Measurements from ENCODE around the gene ERC1. TPM values are rescaled to one million over a fixed set of nuclear protein-coding genes. Genes with fewer than 3 reads are reported as not detected.

The ERC1 gene
- total RNA-seq, 1 experiment from 2014 or later, result 11.9 TPM

DNA sequence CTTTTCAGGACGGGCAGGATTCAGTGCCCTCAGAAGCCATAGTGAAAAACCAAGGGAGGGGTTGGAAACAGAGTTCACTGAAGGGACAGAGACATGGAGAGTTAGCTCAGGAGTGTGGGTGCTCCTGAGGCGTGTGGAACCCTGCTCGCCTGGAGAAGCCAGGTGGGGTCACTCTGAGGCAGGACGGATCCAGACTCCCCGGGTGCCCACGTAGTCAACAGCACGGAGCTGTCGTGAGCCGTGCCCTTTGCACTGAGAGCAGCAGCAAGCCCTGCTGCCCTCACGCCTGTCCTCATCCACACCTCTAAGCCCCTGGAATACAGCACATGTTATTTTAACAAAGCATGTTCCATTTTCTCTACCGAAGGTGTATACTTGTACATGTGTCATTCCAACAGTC lies 488.6 kb downstream of the ERC1 start:
- no peak for DNase-seq (ENCODE audit: low read depth)

DNA sequence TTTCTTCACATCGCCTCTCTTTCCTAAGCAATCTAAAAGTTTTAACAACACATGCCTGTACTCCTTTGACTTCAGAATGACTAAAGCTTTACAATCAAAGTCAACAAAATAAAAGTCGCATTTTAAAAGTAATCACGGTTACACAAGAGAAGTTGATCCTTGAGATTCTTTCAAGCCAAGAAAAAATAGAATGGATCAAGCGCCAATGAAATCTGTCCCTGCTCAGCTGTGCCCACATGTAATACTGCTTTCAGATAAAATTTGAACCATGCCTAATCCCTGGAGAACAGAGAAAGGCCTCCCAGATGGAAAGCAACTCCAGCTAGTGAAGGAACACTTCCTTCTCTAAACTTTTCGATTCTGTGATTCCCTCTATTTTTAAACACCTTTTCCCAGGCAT lies 490.3 kb downstream of the ERC1 start:
- DNase-seq (ENCODE audit: low read depth), result no peak

DNA sequence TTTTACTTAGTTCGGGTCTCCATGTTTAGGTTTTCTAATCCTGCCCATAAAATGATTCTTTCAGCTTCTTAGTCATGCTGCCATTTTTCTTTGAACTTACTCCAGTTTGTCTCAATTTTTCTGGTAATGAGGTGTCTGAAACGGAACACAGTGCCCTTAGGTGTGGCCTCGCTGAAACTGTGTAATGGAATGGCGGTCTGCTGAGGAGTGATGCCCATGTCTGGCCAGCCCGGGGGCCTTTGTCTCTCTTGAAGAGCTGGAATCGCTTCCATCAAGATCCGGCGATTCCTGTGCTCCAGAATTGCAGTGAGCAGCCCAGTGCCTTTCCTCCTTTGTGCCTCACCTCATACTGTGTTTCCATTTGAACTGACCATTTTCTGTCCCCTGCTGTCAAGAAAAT lies 490.9 kb downstream of the ERC1 start:
- DNase-seq (ENCODE audit: low read depth), result no peak

DNA sequence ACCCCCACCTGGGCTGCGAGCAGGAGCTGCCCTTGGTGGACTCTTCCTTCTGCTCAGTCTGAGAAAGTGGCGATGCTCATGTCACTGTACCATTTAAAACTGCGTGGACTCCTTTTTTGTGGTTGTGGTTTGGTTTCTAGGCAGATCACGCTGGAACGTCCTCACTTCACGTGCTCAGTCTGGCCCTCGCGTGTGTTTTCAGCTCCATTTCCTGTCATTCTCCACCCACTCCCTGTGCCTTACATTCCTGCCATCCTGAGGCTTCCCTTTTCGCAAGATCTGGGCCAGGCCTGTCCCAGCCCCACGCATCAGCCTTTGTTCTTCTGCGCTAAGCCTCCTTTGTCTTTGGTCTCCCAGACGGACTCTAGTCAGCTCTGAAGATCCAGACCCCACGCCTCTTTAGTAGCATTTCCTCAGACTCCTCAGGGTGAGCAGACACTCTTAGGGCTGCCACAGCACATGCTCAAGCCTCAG lies 497.9 kb downstream of the ERC1 start:
- peak; percentile 22 for DNase-seq (ENCODE audit: low read depth)

DNA sequence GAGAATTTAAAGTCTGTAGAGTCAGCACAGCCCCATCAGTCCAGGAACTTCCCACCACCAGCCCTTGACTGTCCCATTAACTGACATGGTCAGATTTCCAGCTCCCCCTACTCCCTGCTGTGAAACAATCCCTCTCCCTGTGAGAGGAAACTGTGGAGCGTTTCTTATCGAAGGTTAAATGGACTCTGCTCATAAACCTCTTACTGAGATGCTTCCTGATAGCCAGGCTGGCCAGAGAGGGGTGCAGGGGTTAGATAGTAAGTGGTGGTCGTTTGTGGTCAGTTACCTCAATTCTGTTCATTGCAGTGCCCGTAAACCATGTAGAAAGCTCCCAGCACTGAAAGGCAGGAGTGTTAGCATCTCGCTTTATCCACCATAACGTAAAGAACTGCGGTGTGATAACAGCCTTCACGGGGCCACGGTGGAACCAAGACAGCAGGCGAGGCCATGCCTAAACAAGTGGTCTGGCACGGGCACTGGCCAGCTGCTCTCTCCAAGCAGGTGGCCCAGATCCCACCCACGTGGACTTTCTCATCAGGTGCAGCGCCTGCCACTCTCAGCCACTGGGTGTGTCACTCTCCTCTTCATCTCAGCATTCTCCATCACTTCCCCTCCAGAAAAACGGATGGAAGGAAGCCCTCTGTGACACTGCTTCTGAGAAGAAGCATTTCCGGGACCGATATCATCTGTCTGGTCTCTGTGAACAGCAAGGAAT lies 501.1 kb downstream of the ERC1 start:
- DNase-seq (ENCODE audit: low read depth), result no peak

DNA sequence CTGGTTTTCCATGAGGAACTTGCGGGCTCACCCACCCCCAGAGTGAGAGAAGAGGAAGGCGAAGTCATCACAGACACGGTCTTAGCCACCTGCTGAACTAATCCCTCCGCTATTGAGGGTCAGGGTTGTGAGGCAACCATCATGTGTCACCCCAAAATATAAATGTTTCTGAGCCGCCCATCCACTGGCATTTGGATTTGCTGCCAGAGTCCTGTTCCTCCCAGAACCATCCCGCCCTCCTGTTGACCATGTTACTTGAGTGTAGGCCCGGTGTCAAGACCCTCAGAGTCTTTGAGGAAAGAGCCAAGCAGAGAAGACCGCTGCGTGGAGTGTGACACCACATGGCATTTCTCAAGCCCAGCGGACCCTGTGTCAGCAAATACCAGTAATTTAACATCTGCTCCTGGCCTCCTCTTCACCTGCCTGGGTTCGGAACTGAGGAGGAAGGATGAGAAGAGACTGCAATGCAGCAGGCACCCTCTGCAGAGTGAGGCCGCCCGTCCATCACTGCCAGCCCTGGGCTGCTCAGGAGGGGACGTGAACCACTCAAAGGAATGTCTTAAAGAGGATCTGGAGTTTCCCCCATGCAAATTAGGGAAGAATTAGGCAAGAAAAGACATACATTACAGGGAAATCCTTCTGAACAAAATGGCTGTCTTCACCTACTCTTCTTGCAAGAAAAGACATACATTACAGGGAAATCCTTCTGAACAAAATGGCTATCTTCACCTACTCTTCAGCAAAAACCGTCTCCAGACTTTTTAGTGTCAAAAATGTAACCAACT lies 502.9 kb downstream of the ERC1 start:
- DNase-seq (ENCODE audit: low read depth), result no peak

DNA sequence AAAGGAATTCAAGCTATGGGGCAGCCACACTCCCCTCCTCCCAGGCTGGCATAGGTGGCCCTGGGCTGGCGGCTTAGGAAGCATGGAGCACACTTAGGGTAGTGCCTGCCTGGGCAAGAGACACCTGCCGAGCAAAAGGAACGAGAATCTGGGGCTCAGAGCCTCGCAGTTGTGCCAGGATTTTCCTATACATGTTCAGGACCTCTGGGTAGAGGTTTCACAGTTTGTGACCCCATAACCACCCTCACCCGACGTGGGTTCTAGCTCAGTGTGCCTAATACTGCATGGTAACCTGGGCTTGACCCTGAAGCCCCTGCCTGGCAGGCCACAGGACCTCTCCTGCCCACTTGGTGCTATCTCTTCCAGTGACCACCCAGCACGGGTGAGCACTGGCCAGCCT lies 503.8 kb downstream of the ERC1 start:
- DNase-seq (ENCODE audit: low read depth), result no peak

DNA sequence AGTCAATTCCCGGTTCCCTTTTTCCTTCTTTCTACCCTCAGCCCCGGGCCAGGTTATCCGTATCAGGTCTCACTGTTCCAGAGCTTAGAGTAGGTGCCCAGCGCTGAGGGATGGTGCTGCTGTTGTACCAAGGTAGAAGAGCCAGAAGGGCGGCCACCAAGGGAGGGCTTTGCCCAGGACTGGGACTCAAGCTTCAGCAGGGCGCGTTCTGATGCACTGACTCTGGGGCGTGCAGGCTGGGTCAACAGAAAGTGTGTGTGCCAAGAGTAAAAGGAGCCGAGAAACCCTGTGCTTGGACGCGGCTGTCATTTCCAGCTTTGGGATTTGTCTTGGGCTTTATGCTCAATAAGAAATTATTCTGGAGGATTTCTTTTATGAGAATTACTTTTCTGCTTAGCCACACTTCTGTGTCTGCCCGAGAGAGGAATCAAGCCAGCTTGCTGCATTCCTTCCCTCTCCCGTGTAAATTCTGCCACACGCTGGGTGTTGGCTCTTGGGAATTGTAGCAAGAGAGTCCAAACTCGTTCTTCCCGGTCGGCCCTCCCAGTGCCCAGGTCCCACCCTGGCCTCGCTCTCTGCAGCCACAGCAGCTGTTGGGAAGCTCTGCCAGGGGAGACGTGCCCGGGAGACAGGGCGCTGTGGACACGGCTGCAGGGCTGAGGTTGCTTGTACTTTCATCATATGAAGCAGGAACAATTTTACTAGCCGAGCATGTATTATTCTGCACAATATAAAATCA lies 505.3 kb downstream of the ERC1 start:
- DNase-seq (ENCODE audit: low read depth), result peak; percentile 27

DNA sequence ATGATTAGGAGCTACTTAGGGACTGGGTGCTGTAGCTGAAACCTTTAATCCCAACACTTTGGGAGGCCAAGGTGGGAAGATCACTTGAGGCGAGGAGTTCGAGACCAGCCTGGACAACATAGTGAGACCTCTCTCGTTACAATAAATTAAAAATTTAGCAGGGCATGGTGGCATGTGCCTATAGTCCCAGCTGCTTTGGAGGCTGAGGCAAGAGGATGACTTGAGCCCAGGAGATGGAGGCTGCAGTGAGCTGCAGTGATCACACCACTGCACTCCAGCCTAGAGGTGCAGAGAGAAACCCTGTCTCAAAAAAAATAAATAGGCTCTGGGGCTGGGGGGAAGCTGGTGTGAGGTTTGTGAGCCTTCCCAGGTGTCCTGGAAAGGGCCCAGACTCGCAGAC lies 506.1 kb downstream of the ERC1 start:
- no peak for DNase-seq (ENCODE audit: low read depth)

DNA sequence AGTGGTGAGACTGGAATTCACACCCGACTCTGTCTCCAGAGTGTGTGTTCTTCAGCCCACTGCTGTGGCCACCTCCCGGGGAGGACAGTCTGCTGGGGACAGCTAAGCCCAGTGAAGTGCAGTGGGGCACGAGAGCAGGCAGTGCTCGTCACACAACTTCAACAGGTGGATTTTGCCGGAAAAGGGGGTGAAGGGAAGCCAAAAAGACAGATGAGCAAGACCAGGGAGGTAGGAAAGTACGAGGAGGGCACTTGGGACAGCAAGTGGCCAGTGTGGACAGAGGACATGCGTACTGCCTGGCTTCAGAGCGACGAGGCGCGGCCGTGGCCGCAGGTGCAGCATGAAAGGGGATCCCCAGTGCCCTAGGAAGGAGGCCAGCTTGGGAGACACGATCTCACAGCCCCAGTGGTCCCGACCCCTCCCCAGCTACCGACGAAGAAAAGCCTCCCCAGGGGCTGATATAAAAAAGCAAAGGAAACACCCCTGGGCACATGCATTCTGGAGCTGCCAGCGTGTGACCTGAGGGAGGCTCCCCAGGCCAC lies 507.2 kb downstream of the ERC1 start:
- DNase-seq (ENCODE audit: low read depth), result no peak

DNA sequence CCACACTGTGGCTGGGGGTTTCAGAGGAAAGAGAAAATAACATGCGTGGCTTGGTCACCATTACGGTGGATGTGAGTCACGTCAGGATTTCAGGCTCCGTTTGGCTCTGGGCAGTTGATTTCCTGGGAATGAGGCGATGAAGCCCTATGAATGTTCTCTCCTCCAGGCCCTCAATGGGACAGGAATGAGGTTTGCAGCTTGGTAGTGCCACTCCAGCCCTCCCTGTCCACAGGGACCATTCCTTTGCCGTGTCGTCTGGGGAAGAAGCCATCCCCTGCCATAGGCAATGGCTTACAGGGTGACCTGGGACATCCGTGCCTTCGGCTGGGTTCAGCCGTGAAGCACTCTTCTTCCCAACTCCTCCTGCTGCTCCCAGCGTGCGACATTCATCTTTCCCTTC lies 508.3 kb downstream of the ERC1 start:
- DNase-seq (ENCODE audit: low read depth), result peak; percentile 32

DNA sequence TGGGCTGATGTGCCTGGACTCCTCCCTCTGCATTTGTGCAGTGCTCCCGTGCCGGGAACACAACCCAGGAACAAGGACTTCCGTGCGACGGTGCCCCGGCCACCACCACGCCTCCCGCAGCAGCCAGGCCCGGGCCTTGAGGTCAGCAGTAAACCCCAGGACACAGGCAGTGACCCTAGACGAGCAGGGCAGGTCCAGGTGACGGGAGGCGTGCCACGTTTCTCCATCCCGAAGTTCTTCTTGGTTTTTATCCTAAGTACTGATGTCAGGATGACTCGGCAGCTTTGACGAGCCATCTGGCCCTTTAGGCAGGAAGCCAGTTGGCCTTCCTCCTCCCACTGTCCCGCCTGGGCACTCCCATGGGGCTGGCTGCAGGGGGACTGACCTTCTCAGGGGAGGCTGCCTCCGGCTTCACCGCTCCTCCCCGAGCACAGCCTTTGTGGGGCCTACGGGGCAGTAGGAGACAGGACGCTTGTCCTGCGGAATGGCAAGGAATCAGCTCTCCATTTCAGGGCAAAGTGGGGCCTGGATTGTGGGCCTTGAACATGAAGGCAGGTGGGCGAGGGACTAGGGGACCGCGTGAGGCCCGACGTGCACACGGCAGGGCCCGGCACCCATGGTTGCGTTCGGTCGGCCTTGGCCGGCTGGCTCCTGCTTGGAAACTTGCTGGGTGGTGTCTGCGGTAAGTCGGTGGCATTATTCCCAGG lies 509.2 kb downstream of the ERC1 start:
- DNase-seq (ENCODE audit: low read depth), result peak; percentile 58

DNA sequence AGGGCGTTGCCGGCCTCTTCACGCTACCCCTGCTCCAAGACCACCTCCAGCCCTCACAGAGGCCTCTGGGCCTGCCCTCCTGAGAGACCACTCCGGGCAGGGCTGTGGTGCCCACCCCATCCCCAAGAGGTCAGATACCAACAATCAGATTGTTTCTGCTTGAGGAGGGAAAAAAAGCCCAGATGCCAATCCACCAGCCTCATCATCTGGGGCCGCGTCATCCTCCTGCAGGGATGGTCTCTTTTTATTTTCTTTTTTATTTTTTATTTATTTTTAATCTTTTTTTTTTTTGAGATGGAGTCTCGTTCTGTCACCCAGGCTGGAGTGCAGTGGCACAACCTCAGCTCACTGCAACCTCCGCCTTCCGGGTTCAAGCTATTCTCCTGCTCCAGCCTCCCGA lies 510.0 kb downstream of the ERC1 start:
- DNase-seq (ENCODE audit: low read depth), result no peak

DNA sequence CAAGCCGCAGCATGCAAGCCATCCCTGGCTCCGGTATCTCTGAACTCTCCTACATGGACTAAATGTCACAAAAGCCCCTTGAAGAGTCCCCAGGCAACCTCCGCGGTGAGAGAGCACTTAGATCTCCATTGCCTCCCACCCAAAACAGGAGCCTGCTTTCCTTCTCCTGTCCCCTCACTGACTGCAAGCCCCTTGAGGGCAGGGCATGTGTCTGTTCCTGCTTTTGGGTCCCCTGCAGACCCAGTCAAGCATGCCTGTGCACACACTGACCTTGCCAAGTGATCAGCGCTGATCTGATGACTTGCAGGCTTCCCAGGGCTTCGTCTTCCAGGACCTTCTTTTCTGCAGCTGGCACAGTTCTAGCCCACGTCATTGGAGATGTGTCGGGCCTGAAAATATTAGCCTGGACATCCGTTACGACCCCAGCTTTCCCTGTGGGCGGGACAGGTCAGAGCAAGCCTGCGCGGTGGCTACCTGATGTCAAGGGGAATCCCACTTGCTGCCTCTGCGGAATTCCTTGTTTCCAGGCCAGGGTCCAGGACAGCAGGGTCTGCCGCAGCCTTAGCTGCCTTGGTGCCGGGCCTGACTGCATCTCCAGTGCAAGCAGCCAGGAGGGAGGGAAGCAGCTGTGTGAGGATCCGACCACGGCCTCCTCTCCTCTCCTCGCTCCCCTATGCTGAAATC lies 510.8 kb downstream of the ERC1 start:
- no peak for DNase-seq (ENCODE audit: low read depth)

DNA sequence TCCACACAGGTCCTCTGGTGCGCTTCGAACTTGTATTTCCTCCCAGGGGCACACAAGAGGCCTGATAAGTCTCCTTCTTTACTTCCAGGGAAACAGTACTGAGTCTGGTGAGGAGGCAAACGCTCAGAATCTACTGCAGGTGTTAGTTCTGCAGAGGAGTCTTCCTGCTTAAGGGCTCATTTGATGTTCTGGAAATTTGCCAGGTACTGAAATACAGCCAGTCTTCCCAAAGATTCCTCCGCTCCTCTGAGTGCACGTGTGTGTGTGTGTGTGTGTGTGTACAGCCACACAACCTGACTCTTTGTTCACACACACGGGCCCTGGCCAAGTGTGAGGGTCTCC lies 511.3 kb downstream of the ERC1 start:
- no peak for DNase-seq (ENCODE audit: low read depth)

DNA sequence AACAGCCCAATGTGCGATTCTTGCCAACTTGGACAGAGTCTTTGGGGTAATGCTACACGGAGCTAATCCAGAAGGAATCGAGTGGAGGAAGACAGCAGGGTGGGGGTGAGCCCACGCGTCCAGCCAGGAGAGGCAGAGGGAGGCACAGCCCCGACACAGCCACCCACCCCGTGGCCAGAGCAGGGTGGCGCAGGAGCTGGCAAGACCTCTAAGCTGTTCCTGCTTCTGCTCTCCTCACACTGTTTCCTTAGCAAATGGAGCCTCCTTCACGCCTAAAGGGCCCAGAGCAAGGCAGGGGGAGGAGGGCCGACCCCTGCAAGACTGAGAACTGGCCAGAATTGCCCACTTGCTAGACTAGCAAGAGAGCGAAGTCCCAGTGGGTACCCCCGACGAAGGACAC lies 511.8 kb downstream of the ERC1 start:
- DNase-seq (ENCODE audit: low read depth), result no peak

DNA sequence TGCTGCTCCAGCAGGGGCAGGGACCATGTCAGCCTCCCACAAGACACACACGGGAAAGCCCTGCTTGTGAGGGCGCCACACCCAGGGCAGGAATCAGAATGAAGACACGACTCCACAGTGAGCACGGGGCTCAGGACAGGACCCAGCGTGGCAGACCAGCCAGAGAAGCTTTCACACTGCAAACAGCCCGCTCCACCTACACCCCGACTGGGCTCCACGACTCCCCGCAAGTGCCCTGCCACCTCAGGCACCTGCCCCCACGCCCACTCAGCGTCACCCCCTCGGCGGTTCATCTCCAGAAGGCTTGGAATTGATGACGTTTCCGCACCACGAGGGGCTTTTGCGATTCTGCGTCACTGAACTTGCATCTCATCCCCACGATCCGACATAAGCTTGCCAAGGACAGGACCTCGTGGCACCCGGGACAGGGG lies 512.3 kb downstream of the ERC1 start:
- DNase-seq (ENCODE audit: low read depth), result no peak

DNA sequence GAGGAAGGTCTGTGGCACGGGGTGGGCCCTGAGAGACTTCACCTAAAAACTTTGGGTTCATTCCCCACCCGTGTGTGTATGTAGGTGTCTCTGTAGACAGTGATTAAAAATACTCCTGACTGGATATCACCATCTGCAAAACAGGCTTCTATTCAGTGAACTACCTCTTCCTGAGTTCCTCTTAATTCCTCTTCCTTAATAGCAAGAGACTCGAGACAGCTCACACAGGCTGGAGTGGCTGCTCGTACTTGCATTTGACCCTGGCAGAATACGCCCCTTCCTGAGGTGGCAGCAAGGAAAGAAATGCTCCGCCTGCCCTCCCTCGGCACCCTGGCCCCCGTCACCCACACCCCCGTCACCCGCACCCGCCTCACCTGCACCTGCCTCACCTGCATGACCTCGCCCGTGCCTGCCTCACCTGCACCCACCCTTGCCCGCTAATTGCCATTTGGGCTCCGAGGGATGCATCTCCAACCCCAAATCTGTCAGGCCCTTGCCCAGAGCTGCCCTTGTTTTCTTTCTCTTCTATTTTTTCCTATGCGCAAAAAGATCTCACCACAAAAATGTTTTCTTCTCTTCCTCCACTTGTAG lies 513.4 kb downstream of the ERC1 start:
- no peak for DNase-seq (ENCODE audit: low read depth)

DNA sequence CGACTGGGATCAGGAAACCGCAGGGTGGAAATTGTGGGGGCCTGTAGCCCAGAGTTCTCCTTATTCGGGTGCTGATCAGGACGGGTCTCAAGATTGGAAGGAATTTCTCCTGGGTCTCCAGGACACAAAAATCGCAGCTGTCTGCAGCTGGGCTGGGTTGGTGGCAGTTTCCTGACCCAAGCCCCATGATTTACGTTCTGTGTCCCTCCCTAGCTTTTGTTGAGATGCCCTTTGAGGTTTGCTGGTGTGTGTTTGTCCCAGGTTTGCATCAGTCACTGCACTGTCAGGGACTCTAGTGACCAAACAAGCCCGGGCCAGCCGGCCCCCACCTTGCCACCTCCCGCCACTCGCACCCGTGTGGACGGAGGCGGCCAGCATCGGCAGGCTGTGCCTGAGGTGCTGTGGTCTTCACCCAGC lies 513.9 kb downstream of the ERC1 start:
- DNase-seq (ENCODE audit: low read depth), result no peak

DNA sequence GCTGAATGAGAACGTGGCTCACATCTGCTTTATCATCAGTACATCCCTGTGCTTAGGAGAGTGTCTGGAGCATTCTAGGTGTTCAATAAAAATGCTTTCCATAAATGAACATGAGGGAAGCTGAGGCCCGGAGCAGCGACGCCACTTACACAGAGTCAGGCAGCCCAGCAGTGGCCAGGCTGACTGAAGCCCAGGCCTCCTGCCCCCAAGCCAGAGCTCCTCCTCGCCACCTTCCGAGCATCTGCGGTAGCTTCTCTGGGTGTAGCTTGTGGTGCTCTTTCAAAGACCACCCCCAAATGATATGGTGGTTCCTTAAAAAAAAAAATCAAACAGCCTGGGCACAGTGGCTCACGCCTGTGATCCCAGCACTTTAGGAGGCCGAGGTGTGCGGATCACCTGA lies 514.6 kb downstream of the ERC1 start:
- no peak for DNase-seq (ENCODE audit: low read depth)

DNA sequence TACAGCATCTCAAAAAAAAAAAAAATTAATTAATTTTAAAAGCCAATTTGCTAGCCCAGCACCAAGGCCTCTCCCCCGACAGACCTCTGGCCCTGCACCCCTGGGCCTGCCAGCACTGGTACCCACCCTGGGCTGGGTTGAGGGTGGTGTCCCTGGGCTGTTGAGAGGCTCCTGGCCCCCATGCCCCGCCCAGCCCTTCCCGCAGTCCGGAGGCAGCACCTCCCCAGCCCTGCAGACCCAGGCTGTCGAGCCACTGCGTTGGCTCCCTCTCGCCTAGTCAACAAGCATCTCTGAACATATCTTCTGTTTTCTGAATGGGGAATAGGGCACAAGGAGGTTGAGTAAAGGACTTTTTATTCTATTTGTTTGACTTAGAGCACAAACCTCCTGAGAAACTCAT lies 516.3 kb downstream of the ERC1 start:
- DNase-seq (ENCODE audit: low read depth), result no peak

All from M059J (cell line).